Measurements from ENCODE around the gene EDN1.

EDN1 gene

DNA sequence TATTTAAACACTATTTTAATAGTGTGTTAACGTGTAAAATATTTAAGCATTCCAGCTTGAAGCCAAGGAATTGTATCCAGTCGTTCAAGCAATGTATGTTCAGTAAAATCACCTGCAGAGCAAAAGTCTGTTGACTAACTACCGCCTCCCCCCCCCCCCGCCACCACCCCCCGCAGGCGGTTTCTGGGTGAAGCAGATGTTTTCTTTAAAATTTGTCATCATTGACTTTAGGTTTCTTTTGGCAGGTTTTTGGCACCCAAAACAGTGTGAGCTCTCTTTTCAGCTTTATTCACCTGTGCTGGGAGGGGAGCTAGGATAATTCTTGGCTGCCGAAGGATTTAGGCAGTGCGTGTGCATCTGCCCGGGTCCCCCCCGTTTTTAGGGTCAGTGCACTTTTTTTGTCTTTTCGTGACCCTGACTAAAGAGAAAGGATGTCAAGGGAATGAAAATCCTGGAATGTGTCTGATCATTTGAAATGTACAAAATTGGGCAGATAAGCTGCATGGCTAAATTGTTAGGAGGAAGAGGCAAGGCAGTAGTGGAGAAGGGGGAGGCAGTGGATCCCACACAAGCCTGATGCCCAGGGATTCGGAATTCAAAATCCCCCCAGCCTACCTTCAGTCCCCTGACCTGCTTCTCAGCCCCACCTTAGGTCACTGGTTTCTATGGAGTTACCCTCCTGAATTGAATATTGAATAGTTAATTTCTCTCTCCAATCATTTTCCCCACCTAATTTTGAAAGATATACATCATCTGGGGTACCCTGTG is 1.1 kb downstream of the EDN1 start:
- Histone ChIP-seq H3K36me3 (no peaks in the 10 kb centered on the region), H3K27me3 (no peaks in the 10 kb centered on the region), H3K9me3 (no peaks in the 10 kb centered on the region), H3K27ac (peak overlapping the region; percentile 70 to 76), H3K4me1 (peaks cover 0 to 69% (median 53%) of the 10 kb centered on the region in 4 donors), H3K4me3 (peak overlapping the region; percentile 54 to 55)
- TF ChIP-seq, protein P1, sequence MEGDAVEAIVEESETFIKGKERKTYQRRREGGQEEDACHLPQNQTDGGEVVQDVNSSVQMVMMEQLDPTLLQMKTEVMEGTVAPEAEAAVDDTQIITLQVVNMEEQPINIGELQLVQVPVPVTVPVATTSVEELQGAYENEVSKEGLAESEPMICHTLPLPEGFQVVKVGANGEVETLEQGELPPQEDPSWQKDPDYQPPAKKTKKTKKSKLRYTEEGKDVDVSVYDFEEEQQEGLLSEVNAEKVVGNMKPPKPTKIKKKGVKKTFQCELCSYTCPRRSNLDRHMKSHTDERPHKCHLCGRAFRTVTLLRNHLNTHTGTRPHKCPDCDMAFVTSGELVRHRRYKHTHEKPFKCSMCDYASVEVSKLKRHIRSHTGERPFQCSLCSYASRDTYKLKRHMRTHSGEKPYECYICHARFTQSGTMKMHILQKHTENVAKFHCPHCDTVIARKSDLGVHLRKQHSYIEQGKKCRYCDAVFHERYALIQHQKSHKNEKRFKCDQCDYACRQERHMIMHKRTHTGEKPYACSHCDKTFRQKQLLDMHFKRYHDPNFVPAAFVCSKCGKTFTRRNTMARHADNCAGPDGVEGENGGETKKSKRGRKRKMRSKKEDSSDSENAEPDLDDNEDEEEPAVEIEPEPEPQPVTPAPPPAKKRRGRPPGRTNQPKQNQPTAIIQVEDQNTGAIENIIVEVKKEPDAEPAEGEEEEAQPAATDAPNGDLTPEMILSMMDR (IDR thresholded peaks at IDR 0.05): no peak
- DNase-seq: no peak
- intact Hi-C loops (cut with DNase I; ENCODE audit: low total_unique reads): loop anchor here (5.0 kb wide), 1 partner anchor 311 kb away; no protein-coding TSS in a partner anchor

DNA sequence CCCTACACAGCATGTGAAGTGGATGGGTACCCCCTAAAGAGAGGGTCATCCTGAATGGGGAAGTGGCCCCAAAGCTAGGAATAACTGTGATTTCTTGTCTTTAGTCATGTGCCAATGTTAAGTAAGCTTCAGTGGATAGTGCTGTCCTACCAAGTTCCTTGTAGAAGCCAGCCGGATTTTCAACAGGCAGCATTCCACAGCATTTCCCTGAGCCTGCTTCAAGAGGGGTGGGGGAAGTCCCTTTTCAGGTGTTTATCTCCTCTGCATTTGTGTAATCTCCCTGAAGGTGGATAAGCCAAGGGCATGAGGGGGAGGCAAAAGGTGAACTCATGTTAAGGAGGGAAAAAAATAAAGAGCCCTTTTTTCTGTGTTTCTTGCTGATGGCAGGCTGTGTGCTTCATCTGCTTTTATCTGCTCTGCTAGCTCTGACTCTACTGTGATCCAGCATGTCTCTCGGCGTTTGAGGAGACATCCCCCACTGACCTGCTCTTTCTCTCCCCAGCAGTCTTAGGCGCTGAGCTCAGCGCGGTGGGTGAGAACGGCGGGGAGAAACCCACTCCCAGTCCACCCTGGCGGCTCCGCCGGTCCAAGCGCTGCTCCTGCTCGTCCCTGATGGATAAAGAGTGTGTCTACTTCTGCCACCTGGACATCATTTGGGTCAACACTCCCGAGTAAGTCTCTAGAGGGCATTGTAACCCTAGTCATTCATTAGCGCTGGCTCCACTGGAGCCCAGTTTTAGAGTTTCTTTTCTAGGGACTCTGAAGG is 1.9 kb downstream of the EDN1 start:
- no peaks in the 10 kb centered on the region for H3K9me3 ChIP-seq
- peaks cover 0 to 69% (median 56%) of the 10 kb centered on the region in 4 donors for H3K4me1 ChIP-seq
- TF ChIP-seq, protein P1 (IDR thresholded peaks at IDR 0.05): peak in 1 of 2 experiments; percentile 29
- no peak for DNase-seq
- H3K4me3 ChIP-seq: peak overlapping the region; percentile 54 to 55
- H3K27me3 ChIP-seq: no peaks in the 10 kb centered on the region
- peak overlapping the region; percentile 70 to 76 for H3K27ac ChIP-seq
- H3K36me3 ChIP-seq: no peaks in the 10 kb centered on the region
- intact Hi-C loops (cut with DNase I; ENCODE audit: low total_unique reads): loop anchor here (5.0 kb wide), 1 partner anchor 310 kb away; no protein-coding TSS in a partner anchor

DNA sequence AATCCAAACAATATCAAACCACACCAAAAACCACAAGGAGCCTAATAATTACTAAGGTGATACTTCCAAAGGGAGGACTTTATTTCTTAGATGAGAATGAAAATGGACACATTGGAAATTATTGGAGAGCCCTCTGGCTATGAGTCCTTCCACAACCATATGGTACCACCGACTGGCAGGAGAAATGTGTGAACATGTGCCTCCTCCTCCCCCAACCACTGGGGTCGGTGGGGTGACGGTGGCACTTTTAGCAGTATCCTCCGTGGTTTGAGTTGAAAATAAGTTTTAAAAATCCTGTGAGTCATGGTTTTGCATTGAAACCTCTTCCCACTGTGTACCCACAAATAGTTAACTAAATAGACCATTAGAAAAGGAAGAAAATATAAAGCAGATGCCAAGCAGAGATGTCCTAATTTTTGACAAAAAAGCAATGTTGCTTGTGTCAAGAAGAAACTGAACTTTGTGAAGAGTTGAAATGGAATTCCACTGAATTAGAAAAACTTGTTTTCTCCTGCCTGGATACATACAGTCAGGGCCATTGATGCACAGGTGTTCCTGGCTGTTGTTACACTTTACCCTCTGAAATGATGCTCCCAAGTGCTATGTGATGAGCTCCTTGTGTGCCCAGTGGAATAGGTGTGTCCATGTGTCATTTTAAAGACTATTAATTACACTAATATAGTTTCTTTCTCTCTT is 3.2 kb downstream of the EDN1 start:
- H3K4me1 ChIP-seq: peaks cover 0 to 76% (median 56%) of the 10 kb centered on the region in 4 donors
- peak overlapping the region in 1 of 2 donors; percentile 54 for H3K4me3 ChIP-seq
- TF ChIP-seq, protein P1 (IDR thresholded peaks at IDR 0.05): no peak
- intact Hi-C loops (cut with DNase I; ENCODE audit: low total_unique reads): loop anchor here (5.0 kb wide), 1 partner anchor 309 kb away; no protein-coding TSS in a partner anchor
- H3K27ac ChIP-seq: peak overlapping the region; percentile 70 to 76
- DNase-seq: no peak
- H3K27me3 ChIP-seq: no peaks in the 10 kb centered on the region
- H3K36me3 ChIP-seq: no peaks in the 10 kb centered on the region
- H3K9me3 ChIP-seq: no peaks in the 10 kb centered on the region

DNA sequence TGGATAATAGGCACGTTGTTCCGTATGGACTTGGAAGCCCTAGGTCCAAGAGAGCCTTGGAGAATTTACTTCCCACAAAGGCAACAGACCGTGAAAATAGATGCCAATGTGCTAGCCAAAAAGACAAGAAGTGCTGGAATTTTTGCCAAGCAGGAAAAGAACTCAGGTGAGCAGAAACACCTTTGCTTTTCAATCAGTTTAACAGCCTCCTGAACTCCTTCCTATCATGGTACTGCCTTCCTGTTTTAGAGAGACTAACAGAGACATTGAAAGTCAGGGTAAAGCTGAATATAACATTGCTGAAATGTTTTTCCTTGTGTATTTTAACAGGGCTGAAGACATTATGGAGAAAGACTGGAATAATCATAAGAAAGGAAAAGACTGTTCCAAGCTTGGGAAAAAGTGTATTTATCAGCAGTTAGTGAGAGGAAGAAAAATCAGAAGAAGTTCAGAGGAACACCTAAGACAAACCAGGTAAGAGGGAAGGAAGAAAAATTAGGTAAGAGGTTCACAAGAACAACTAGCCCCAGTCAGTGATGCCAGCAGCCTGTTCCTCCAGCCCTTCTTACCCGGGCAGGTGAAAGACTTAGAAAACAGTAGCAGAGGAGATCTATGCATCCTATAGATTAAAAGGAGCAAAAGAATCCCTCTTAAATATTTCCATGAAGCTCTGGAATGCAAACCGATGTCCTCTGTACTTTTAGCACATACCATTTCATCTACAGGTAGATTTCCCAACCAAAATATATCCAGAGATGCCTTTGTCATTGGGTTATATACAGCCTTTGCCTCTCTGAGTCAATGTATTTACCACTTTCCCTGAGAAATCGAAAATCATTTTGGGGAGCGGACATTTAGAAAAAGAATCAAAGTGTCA is 4.0 kb downstream of the EDN1 start:
- Histone ChIP-seq H3K9me3 (no peaks in the 10 kb centered on the region), H3K4me3 (no peak overlapping the region), H3K36me3 (no peaks in the 10 kb centered on the region), H3K27me3 (no peaks in the 10 kb centered on the region), H3K27ac (peak overlapping the region; percentile 70 to 76), H3K4me1 (peaks cover 0 to 76% (median 53%) of the 10 kb centered on the region in 4 donors)
- TF ChIP-seq, protein P1 (IDR thresholded peaks at IDR 0.05): no peak
- DNase-seq: no peak
- intact Hi-C loops (cut with DNase I; ENCODE audit: low total_unique reads): loop anchor here (5.0 kb wide), 1 partner anchor 308 kb away; no protein-coding TSS in a partner anchor
